NCI-H2227 (cell line): ENCODE results near the gene FGF12.

Source experiments
- DNase-seq: peaks from one replicate; lab custom pipeline; 2025; ENCODE audit not compliant: unreplicated experiment; lab: John Stamatoyannopoulos, UW

The FGF12 gene

DNA sequence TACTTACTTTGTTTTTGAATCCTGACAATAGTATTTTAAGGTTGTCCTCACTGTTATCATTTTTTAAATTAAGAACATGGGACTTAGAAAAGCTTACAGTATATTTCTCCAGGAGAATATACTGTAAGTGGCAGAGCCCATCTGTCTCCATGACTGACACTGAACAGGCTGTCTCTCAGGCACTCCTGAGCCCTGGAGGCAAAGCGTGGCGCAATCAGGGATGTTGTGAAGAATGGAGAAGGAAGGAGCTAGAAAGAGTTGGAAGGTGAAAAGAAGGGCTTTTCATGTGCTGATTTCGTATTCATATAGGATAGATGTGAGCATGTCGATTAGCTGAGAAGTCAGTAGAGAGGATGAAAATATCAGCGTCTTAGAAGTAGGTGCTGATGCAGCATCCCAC, 41.5 kb downstream of the FGF12 start:
- no peak for DNase-seq

DNA sequence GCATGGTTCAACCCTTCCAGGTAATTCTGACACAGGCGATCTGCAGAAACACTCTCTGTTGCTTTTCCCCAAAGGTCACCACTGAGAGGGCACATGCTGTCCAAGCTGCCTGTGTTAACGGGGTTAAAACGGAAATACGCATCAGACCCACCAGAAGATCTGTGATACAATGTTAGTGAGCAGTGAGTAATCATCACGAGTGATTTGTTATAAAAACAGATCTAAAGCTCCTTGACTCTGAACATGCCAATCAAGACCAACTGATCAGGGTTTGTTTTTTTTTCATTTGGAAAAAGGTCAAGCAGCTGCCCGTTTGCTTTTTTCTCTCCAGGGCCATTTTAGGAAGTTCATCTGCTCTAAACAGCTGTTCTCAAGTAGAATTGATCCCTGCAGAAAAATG, 43.2 kb downstream of the FGF12 start:
- DNase-seq, result no peak

DNA sequence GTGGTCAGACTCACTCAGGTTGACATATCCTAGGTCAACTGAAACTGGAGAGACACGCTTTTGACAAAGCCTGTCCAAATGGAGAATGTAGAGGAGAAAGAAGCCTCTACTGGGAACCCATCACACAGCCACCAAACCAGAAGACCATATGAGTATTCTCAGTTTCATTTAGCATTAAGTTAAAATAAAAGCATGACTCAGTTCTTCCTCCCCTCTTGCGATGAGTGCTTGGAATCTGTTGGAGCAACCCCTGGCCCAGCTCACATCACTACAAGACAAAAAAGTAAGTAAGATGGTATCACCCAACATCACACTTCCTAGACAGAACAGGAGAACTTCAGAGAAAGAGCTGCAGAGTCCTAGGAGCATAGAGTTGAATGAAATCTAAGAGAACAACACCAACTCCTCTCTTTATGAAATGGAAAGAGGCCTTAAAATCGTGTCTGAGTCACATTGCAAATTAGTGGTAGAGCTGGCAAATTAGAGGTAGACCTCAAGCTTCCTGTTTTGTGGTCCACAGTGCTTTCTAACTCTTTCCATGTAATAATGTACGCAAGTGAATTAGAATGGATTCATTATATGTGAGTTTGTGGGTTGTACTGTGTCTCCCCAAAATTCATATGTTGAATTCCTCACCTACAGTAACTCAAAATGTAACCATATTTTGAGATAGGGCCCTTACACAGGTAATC, 51.2 kb downstream of the FGF12 start:
- no peak for DNase-seq

DNA sequence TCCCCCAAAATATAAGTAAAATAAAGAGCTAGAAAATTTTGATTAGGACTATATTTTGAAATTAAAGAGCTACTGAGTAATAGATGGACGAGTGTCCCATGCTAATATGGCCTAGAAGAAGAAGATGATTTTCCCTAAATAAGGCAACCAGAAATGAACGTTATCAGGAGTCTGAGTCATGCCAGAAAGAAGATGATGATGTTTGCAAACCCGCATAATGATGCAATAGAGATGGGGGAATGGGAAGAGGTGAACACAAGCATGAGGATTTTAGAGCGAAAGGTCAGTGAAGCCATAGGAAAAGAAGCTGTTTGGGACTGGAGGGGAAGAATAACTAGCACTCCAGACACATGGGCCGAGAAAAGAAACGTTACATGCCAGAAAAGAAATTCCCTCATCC, 71.7 kb downstream of the FGF12 start:
- no peak for DNase-seq

DNA sequence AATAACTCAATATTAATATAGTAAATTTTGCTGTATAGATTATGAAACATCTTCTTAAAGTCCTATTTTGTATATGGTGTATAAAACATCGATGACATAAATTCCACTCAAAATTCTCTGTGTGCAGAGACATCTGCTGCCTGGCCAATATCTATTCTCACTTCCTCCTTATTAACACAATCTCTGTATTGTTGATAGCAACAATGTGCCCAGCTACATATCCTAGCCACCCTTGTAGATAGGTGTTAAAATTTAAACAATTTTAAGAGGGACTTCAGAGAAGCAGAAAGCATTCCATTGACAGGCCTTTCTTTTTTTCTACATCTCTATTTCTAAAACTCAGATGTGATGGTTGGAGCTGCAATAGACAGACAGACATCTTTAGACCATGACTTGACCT, 72.3 kb downstream of the FGF12 start:
- no peak for DNase-seq

DNA sequence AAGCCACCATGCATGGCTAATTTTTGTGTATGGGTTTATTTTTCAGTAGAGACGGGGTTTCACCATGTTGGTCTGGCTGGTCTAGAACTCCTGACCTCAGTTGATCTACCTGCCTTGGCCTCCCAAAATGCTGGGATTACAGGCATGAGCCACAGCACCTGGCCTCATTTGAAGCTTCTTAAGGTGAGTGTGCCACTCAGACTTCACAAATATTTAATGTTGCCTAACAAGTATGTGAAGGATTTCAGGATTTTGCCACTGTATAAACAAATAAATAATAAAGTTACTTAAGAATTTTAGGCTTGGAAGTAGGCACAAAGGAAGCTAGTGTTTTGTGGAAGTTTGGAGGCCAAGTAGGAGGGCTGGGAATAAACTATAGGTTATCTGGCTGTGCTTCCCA, 73.5 kb downstream of the FGF12 start:
- DNase-seq, result no peak

DNA sequence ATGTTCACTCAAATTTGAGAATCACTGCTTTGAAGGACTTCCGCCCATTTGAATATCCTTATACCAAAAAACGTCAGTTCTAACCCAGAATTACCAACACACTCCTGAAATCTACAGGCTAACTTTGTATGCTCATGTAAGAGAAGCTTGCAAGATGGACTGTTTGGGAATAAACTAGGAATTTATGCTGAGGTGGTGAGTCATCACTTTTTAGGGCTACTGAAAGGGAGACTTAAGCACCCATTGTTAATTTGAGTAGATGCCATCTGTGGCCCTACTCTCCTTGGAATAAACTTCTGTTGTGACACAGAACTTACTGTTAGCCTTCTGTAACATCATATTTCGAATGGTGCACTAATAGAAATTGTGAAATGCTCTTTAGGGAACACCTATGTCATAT, 74.6 kb downstream of the FGF12 start:
- no peak for DNase-seq

DNA sequence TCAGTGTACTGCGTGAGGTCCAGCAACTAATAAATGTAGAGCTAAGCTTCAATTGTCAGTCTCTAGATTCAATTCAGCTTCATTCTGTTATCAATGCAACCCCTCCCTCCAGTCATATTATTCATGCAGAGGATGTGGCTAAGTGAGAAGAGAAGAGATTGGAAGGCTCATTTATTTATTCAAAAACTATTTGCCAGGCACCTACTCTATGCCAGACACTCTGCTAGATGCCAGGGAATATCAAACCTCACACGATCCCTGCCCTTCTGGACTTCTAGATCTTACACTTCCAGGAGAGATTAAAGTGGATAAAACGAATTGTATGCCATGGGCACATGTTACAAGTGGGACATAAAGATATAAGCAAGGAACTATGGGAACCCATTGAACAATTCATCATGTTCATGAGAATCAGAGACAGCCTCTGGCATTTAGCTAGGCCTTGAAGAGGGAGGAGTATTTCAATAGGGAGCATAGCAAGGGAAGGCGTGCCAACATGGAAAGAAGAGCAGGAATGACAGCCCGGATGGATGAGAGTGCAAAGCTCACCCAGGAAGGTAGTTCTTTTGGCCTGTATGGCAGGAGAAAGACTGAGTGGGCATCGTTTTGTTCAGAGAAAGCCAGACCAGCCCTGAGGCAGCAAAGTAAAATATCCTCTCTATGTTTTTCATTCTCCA, 75.4 kb downstream of the FGF12 start:
- DNase-seq, result no peak

DNA sequence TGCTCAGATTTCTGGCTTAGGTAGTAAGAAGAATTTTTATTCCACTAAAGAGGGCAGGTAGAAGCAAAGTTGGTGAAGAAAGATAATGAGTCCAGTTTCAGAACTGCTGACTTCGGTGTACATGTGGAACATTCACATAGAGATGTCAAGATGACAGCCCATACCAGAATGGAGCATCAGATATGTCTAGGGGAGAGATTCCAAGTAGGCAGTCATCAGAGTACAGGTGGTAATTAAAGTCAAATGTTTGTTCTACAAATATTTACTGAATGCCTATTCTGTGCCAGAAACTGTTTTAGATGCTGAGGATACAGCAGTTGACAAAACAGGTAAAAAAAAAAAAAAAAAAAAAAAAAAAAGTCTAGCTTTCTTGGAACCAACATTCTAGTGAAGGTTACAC, 81.9 kb downstream of the FGF12 start:
- no peak for DNase-seq

DNA sequence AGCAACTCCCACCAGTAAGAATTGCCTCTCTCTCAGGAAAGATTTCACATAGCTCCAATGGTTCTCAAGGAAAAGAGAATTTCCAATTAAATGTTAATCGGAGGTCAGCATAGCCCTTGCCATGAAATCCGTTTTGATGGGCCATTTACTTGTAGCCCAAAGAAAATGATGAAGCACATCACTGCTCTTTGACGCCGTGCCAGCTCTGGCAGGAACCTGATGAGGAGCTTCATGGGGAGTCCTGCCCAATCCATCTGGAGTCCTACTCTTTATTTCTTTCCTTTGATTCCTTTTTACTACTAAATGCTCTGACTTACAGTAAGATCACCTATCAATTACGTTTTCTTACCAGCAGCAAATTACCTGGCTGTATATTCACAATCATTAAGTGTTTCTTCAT, 84.7 kb downstream of the FGF12 start:
- no peak for DNase-seq

DNA sequence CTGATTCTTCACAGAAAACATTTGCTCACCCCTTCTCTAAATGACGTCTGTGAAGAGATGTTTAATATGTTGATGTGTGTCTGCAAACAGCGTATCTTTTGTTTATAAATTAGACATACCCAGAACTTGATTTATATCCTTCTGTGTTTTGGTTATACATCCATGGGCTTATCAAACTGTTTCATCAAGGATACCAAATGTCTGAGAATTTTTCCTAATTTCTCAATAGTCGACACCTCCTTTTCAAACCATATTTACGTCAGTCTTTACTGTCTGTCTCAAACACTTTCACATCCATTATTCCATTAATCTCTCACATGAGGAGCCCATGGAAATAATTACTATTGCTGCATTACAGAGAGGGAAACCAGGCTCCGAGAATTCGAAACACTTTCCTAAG, 85.4 kb downstream of the FGF12 start:
- DNase-seq, result no peak

DNA sequence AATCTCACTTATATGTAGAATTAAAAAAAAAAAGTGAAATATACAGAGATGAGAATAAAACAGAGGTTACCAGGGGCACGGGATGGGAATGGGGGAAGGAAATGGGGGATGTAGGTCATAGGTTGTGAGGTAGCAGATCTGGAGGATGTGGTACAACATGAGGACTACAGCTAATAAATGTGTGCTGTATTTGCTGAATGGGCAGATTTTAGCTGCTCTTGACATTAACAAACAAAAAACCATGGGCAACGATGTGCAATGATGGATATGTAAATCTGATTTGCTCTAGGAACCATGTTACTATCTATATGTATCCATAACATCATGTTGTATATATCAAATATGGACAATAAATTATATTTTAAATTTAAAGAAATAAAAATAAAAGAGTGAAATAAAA, 87.4 kb downstream of the FGF12 start:
- DNase-seq, result no peak

DNA sequence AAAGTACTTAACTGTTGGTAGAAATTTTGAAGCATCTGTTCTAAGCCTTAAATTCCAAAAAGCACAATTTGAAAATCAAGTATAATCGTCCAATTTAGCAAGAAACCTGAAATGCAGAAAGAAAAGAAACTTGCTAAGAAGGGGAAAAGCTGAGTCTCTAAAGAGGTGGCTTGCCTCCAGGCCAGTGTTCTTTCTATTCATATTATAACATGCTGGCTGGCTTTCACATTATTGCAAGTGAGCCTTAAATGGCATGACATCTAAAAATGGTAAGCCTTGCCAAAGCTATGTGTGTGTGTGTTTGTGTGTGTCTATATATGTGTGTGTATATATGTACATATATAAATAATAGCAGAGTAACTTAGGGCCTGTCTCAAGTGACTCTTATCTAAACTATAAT, 89.5 kb downstream of the FGF12 start:
- no peak for DNase-seq

DNA sequence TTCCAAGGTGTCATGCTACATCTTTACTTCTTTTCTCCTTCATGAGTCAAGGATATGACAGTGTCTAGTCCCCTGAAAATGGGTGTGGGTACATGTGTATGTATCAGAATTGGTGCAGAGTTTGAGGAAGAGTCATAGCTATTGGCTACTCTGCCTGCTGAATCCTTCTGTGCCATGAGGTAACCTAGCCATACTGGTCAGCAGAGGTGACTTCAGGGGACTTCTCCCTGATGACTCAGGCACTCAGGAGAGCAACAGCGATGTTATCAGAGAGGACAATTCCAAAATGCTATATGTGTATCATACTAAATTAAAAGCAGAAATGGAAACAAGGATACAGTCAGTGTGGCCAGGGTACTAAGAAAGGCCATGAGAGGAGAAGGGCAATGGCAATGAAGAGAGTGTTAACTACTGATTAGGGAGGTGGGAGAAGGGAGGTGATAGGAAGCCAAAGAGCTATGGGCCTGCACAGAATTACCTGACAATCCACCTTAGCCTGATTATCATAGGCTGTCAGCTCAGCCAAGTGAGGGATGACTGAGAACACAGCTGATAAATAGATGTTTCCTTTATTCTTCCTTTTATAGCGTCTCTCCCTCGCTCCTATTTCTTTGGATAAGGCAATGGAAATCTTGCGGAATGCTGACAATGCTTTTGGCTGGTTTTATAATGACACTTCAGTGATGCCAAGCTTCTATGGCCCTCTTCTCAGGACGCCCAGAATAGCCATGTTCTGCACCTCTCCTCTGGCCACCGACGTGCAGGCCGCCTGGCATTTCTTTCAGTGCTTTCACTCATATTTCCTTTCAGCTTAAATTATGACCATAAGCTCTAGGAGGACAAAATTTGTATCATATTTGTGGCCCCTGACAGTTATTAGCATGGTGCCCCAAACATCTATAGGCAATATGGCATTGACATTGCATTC, 90.6 kb downstream of the FGF12 start:
- no peak for DNase-seq

DNA sequence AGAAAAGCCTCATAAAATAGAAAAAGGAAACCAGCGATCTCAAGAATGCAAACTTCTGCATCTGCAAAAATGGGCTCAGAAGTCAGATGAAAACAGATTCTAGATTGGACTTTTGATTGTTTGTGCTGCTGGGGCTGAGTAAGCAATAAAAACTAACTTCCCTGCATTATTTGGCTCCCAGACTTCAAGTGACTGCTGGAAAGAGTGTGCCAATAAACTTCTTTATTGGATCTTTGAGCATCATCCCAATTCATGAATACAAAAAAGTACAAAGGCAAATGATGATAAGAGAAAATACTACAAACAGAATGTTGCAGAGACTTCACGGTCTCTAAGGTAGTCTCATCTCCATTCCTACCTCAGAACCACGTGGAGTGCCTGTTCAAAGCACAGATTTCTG, 97.9 kb downstream of the FGF12 start:
- no peak for DNase-seq

DNA sequence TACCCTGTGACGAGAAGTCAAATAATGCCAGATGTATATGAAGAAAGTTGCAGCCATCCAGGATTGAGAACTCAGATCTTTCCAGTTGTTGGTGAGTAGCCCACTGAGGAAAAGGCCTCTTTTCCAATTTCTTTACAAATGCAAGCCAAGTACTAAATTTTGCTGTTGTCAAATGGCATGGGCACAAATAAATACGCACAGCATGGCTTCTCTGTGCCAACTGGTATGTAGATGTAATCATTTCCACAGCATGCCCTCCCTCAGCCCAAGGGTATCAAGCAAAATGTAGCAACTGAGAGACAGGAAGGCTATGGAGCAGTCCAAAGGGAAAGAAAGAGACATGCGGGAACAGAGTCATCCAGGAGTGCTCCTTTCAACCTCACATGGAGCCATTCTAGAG, 105.4 kb downstream of the FGF12 start:
- DNase-seq, result no peak

DNA sequence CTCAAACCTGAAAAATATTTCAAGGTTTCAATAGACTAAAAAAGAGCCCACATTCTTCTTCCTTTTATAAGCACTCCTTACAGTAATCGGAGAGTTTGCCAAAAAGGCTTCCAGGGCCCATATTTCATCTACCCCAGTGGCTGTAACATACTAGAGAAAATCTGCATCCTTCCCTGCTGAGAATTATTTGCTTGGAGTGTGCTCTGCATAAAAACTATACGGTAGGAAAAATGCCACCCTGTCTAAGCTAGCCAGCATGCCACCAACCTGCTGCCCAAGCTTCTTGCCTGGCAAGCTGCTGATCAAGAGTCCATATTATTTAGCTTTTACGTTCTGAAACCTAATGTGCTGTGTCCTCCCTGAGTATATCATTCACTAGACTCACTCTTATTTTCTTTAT, 107.1 kb downstream of the FGF12 start:
- no peak for DNase-seq

DNA sequence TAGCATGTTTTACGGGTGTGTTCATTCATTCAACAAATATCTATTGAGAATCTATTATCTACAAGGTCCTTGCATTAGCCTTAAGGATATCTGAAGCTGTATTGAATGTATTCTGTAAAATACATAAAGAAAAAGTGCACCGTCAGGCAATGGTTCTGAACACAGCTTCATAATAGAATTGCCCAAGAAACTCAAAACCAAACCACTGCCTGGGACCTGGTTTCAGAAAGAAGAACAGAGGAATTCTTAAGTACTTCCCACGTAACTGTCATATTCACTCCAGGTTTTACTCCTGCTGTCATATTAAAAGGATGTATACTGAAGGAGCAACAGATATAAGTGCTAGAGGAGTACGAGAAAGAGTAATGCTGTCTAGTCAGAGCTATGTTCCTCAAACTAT, 115.9 kb downstream of the FGF12 start:
- no peak for DNase-seq

DNA sequence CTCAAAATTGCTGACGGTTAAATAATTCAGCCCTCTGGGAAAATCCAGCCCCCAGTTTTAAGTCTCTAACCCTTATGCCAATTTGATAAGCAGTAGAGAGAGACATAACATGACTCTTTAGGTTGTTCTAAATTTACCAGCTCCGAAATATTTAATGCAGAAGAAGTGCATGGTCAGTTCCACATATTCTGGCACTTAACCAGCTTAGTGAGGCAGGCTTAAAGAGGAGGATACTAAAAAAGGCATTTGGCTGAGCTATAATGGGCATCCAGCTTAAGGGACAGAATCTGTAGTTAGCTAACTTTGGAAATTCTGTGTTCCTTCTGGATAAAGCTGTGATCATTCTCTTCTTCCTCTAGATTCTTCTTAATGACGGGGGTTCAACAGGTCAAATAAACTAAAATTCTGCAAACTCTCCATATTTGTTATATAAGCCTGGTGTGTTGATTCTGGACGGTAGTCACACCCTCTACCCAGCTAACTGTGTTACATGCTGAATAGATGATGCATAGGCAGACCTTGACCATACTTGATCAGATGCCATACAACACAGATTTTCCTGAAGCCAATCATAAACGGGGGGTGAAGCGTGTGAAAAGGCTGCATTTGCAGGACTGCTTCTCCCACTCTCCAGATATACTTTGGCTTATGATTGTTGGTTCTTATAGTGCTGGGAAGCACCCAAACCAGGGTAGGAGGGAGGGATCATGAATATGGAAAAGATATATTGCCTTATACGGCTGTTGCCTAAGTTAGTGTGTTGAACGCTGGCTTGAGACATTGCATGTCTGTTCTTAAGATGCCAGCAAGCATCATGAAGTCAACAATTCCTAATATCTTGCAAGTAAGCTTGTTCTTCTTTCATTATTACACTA, 118.4 kb downstream of the FGF12 start:
- no peak for DNase-seq

DNA sequence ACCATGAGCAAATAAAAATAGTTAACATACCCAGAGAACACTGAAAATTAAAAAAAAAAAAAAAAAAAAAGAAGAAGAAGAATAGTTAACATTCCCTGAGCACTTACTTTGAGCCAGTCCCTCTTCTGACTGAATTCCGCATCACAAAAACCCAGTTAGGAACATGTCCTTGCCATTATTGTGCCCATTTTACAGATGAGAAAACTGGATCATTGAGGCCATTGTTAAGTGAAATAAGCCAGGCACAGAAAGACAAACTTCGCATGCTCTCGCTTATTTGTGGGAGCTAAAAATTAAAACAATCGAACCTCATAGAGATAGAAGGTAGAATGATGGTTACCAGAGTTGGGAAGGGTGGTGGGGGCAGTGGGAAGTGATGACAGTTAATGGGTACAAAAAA, 119.5 kb downstream of the FGF12 start:
- DNase-seq, result no peak

DNA sequence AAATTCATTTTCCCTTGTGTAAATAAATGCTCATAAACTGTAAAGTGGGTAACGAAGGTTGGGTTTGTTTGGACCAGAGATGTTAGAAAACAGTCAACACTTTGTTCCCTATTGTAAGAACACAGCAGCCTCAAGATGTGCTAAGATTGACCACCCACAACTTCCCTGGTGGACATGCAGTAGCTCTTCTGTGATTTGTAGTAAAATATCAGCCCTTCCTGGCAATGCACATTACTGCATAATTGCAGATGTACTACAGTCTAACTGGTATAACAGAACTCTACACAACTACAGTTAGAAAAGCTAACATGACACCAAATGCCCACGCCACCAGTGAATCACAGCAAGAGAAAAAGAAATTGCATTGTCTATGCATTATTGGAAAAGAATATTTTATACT, 129.4 kb downstream of the FGF12 start:
- no peak for DNase-seq
